Diencephalon (tissue), 1 donor: ENCODE measurements around the gene COPS9. TPM values are rescaled to one million over a fixed set of nuclear protein-coding genes. Genes with fewer than 3 reads are reported as not detected.

ENCODE experiments used
- total RNA-seq: library from RNA; depleted of rRNA; stranded (reverse); fragments of >200 nt; gene quantifications from one replicate; pipeline ENCODE4 v1.2.3, GENCODE V29; 2014

The COPS9 gene
- total RNA-seq = 133 TPM

DNA sequence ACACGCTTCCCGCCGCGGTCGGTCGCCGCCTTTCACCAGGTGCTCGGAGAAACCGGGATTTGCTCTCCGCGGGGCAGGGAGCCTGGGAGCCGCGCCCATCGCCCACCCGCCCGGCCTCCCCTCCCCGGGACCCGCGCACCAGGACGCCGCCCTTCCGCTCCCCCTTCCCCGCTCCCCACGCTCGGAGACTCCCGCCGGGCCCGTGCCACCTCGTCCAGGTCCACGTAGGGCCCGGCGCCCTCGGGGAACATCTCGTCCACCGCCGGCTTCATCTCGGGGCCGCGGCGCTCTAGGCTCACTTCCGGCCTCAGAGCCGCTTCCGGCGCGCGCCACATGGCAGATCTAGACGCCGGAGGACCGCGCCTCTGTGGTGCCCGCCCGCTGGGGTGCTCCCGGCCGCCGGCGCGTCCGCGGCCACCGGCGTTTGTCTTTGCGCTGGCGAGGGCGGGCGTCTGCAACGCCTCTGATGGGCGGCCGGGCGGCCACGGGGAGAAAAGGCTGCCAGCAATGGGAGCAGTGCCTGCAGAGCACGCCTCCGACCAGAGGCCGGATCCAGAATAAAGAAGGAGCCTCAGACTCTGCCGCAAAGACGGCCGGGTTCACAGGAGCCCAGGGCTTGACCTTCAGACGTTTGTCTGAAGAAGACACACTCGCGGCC lies at the start of gene COPS9:
COPS9 (minus strand) TSS at position 293 of the 658 bp plus-strand sequence; CDS start at position 272, 21 bp downstream.

GRCh38 chr2:240140511-240140910 lies 4.4 kb upstream of the COPS9 start, which contains the start of gene OTOS:
Gene OTOS, minus strand, starts transcription at chr2:240140658. Its CDS starts 332 bp downstream, at chr2:240140326.

Other genes with a start within 250 kb of the COPS9 start
- 74.0 TPM for gene NDUFA10, start 111.0 kb downstream of the COPS9 start, total RNA-seq
- not detected for gene OR6B2, start 105.9 kb downstream of the COPS9 start, total RNA-seq
- gene OR6B3, start 82.8 kb downstream of the COPS9 start, total RNA-seq = not detected
- gene OTOS, start 4.4 kb upstream of the COPS9 start, total RNA-seq = not detected